ENCODE measurements around the gene GADL1.

Gene GADL1

DNA sequence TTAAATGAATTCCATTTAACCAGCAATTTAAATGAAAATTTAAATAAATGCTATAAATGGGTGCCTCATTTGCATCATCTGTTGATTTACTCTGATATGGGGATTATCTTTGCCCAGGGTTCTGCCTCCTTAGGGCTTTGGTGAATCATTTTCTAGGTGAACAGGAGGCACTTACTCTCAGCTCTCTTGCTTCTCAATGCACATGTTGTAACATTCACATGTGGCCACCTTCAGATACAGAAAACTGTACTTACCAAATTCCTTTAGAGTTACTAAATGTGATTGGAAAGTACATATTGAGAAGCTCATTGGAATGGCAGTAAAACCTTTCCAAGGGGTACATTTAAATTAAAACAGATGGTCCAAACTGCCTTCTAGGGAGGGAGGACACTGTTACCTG, 20.8 kb downstream of the GADL1 start:
- DNase-seq = no peak

GRCh38 chr3:30872879-30873278, 21.6 kb downstream of the GADL1 start:
- DNase-seq = no peak

GRCh38 chr3:30871720-30872119, 22.7 kb downstream of the GADL1 start:
- DNase-seq = no peak

DNA sequence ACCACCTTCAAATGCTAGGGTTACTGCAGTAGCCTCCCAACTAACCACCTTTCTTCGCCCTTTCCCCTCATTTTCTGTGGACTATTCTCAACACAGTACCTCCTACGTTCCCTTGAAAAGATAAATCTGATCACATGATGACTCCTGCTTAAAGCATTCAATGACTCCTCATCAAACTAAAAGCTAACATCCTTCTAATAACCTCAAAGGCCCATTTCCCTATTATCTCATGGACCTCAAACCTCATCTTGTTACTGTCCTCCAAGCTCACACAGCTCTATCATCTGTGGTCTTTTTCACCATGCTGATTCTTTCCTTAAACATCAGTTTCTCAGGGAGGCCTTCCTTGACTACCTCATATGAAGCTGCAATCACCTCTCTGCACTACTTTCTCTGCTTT, 29.6 kb downstream of the GADL1 start:
- no peak for DNase-seq

DNA sequence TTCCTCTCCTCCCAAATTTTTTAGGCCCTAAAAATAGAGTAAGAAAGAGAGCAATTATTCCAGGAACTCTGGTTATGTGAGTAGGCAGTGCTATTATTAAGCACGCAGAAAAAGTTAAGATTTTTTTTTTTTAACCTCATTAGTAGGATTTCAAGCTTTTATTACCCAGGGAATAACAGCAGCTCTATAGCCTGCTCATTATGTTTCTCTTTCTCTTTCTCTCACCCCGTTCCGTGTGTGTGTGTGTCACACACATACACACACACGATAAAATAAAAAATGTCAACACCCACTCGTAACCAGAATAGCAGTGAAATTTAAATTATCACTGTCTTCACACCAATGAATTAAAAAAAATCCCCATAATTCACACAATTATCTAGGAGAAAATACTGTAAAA, 30.3 kb downstream of the GADL1 start:
- no peak for DNase-seq

GRCh38 chr3:30862004-30862403, 32.5 kb downstream of the GADL1 start:
- DNase-seq = no peak

DNA sequence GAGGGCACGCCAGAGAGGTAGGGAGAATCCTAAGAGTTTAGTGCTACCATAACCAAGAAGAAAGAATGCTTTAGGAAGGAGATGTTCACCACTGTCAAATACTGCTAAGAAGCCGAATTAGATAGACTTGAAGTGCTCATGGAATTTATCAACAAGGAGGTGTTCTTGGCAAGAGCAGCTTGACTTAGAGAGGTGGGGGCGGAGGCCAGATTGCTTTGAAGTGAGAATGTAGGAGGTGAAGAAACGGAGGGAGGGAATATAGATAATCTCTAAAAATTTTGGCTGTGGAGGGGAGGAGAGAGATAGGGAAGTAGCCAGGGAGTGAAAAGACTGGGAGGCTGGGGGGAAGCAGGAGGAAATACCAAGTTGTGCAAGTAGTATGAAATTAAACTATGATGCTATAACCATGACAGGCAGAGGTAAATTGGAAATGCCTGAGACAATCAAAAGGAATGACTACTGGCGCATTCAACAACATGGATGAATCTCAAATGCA, 35.5 kb downstream of the GADL1 start:
- no peak for DNase-seq

GRCh38 chr3:30855400-30856292, 38.8 kb downstream of the GADL1 start:
- DNase-seq = no peak

GRCh38 chr3:30852833-30853232, 41.6 kb downstream of the GADL1 start:
- DNase-seq = no peak

GRCh38 chr3:30848087-30848779, 46.2 kb downstream of the GADL1 start:
- no peak for DNase-seq

GRCh38 chr3:30847592-30847991, 46.9 kb downstream of the GADL1 start:
- no peak for DNase-seq

DNA sequence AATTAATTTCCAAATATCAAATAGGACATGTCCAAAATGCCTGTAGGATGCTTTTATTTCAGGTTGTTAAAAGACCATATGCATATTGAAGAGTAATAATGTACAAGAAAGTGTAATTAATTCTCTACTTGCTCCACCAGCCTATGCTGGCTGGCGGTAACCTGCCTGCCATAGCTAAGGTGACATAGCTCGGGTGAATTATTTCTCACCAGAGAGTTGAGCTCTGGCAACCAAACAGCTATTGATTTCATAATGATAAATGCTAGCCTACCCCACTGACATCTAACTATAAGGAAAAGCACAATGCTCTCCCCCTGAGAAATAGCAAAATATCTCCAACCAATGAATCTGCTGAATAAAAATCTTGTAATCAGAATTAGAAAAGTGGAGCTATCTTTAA, 48.9 kb downstream of the GADL1 start:
- DNase-seq = no peak

DNA sequence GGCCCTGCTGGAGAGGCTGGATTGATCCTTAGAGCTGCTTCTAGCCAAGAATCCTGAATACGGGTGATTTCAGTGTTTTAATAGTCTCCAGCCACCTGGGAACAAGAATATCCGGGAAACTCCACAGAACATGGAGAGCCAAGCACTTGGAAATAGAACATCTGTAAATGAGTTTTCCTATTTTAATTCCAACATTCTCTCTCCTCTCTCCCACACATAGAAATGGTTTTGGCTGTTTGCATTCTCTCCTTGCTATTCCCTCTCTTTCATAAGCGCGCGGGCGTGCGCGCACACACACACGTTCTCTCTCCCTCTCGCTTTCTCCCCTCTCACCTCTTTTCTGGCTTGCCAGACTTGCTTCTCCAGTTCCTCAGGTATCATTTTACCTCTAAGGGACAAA, 50.6 kb downstream of the GADL1 start:
- no peak for DNase-seq

DNA sequence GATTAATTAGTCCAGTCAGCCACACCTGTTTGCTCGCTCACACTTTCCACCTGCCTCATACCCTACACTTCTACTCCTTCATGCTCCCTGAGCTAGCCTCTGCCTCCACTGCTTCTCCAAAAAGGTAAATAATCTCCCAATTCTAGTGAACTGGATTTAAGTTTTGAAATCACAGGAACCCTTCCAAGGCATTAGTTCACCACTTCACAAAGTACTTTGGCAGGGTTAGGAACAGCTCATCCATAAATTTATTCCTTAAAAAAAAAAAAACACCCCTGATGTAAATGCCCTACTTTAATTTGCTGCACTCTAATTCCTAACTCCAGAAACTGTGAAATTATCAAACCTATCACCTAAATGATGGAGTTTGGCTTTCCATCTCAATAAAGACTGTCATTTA, 58.3 kb downstream of the GADL1 start:
- DNase-seq = no peak

GRCh38 chr3:30835667-30836066, 58.8 kb downstream of the GADL1 start:
- no peak for DNase-seq

GRCh38 chr3:30832961-30833575, 61.4 kb downstream of the GADL1 start:
- no peak for DNase-seq

GRCh38 chr3:30827080-30827479, 67.4 kb downstream of the GADL1 start:
- DNase-seq = no peak

DNA sequence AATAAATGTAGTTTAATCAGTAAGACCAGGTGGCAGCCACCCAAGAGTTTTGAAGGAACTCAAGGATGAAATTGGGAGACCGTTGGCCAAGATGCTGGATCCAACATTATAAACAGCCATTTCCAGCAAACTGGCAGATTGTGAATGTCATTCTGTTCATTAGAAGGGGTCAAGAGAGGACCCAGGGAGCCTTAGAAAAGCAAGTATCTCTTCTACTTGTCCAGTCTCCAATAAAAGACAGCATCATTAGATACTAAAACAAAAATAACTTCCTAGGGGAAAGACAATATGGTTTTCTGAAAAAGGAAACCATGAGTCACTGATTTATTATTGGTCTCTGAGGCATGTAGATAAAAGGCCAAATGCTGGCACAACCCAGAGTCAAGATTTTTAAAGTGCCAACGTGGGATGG, 67.9 kb downstream of the GADL1 start:
- DNase-seq = no peak

- DNase-seq = no peak
Measured at GRCh38 chr3:30819067-30819798, 75.2 kb downstream of the GADL1 start.

DNA sequence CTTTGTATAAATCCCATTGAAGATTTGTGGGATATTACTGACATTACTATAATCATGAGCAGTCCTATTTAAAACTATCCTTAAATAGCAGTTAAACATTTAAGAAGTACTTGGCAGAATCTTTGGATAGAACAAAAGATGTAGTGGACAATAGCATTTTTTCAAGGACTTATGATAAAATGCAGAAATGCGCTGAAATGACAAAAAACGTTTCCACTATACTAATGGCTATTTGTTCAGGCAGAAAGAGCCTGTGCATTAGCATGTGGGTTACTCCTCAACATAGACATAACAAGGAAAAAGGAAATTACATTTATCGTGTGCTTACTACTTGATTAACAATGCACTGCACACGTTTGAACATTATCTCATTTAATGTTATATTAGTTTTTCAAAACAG, 80.7 kb downstream of the GADL1 start:
- no peak for DNase-seq

DNA sequence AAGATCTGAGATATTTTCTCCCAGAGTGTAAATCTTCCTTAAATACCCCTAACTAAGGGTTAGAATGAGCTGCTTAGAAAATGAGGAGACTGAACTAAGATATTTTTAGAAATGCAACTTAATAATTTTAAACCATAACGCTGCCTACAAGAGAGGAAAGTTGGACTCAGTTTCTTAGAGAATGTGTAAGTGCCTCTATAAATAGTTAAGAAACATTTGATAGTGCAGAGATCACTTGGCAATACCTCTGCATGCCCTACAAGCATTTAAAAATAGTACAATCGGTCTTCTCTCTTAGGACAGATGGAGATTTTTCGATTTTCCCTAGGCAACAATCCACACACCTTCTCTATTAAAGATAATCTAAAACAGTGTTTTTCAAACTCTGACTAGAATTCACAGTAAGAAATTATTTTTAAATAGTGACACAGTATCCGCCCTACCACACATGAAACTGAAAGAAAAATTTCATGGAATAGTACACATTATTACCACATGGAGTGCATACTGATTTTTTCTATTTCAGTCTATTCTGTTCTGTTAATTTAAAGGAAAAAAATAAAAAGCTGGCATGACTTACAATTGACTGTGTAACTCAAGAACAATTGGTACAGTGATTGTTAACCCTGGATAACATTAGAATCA, 83.2 kb downstream of the GADL1 start:
- DNase-seq = no peak

GRCh38 chr3:30810625-30811024, 83.8 kb downstream of the GADL1 start:
- no peak for DNase-seq

- no peak for DNase-seq
Measured at GRCh38 chr3:30805695-30806094, 88.8 kb downstream of the GADL1 start.

All from CD4-positive, alpha-beta T cell treated with Interleukin-12 subunit alpha and Interleukin-12 subunit beta, for 1 hour (primary cell).